Karpas-422 (cell line): ENCODE data around the gene POLA1. TPM values are rescaled to one million over a fixed set of nuclear protein-coding genes. Genes with fewer than 3 reads are reported as not detected.

Experiments used
- DNase-seq: peaks from one replicate; pipeline ENCODE4 v3.0.0-alpha.2; 2015
- H2AFZ ChIP-seq: fragments of 200-600 bp; sonication (generic); 2 replicates; pipeline ENCODE4 v1.6.1; 2014; ENCODE audit warnings: antibody characterized with exemption, low read length, mixed read lengths
- H3K27ac ChIP-seq: fragments of 200-600 bp; sonication (generic); 2 replicates; pipeline ENCODE4 v1.5.1; 2014; ENCODE audit warnings: mild to moderate bottlenecking, low read length, moderate library complexity
- H3K27me3 ChIP-seq: fragments of 200-600 bp; sonication (generic); 2 replicates; pipeline ENCODE4 v1.6.1; 2014; ENCODE audit warnings: low read length, mixed read lengths
- H3K36me3 ChIP-seq: fragments of 200-600 bp; sonication (generic); 2 replicates; pipeline ENCODE4 v1.6.1; 2014; ENCODE audit warnings: low read length, mixed read lengths; ENCODE audit not compliant: insufficient read depth
- H3K4me1 ChIP-seq: fragments of 200-600 bp; sonication (generic); 2 replicates; pipeline ENCODE4 v1.6.1; 2014; ENCODE audit warnings: mild to moderate bottlenecking, low read length, mixed read lengths
- H3K4me2 ChIP-seq: fragments of 200-600 bp; sonication (generic); 2 replicates; pipeline ENCODE4 v1.6.1; 2014; ENCODE audit warnings: low read length, low read depth, mild to moderate bottlenecking; ENCODE audit not compliant: poor library complexity, severe bottlenecking
- H3K4me3 ChIP-seq: fragments of 200-600 bp; sonication (generic); 2 replicates; pipeline ENCODE4 v1.5.1; 2014; ENCODE audit warnings: mild to moderate bottlenecking, antibody characterized with exemption, low read length, mixed read lengths
- H3K79me2 ChIP-seq: fragments of 200-600 bp; sonication (generic); 2 replicates; pipeline ENCODE4 v1.6.1; 2014; ENCODE audit warnings: mild to moderate bottlenecking, low read length, mixed read lengths
- H3K9ac ChIP-seq: fragments of 200-600 bp; sonication (generic); 2 replicates; pipeline ENCODE4 v1.6.0; 2014; ENCODE audit warnings: low read length
- H3K9me2 ChIP-seq: fragments of 200-600 bp; sonication (generic), shearing (Covaris generic); replicated peaks from 2 replicates; pipeline ENCODE4 v1.6.0; 2014; ENCODE audit warnings: mild to moderate bottlenecking, low read length, moderate library complexity; ENCODE audit not compliant: insufficient read depth
- H3K9me3 ChIP-seq: fragments of 300-700, 200-600 bp; sonication (generic); 2 replicates; pipeline ENCODE4 v1.6.1; 2014; ENCODE audit warnings: low read length, mixed read lengths
- H4K20me1 ChIP-seq: fragments of 200-600 bp; sonication (generic); 2 replicates; pipeline ENCODE4 v1.6.1; 2014; ENCODE audit warnings: mild to moderate bottlenecking, antibody characterized with exemption, low read length, low read depth; ENCODE audit not compliant: insufficient read depth
- total RNA-seq: library from RNA; depleted of rRNA; stranded (reverse); fragments of >200 nt; shearing (Covaris generic); gene quantifications from 2 replicates; pipeline ENCODE4 v1.2.3, GENCODE V29; 2014; ENCODE audit warnings: low replicate concordance

POLA1 gene
- total RNA-seq, 1 experiment from 2014 or later: 26.7 TPM

DNA sequence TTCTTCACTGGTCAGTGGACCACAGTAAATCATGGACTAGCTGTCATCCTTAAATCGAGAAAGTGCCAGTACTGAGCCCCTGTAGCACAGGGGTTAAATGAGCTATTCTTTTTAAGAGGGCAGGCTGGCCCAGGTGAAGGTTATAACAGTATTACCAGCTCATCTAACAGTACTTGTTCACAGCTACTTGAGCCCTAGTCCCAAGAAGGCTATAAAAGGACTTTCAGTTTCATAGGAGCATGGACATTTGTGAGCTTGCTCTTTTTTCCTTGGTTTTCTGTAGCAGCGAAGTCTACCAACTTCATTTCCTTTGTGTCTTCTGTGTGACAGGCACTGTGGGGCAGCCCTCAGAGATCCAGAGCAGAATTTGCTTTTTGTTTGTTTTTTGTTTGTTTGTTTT lies 261.0 kb downstream of the POLA1 start:
- Histone ChIP-seq H3K27ac (no peak overlapping the region), H4K20me1 (no peaks in the 10 kb centered on the region), H3K4me1 (no peaks in the 10 kb centered on the region), H3K9ac (no peak overlapping the region), H2AFZ (no peak overlapping the region), H3K79me2 (0 out of 2 replicates have a peak, but pooled peaks cover 4% of the 10 kb centered on the region), H3K36me3 (no peaks in the 10 kb centered on the region), H3K27me3 (no peaks in the 10 kb centered on the region), H3K9me3 (no peaks in the 10 kb centered on the region), H3K4me3 (no peak overlapping the region), H3K4me2 (no peak overlapping the region), H3K9me2 (no peaks in the 10 kb centered on the region)
- DNase-seq: no peak

DNA sequence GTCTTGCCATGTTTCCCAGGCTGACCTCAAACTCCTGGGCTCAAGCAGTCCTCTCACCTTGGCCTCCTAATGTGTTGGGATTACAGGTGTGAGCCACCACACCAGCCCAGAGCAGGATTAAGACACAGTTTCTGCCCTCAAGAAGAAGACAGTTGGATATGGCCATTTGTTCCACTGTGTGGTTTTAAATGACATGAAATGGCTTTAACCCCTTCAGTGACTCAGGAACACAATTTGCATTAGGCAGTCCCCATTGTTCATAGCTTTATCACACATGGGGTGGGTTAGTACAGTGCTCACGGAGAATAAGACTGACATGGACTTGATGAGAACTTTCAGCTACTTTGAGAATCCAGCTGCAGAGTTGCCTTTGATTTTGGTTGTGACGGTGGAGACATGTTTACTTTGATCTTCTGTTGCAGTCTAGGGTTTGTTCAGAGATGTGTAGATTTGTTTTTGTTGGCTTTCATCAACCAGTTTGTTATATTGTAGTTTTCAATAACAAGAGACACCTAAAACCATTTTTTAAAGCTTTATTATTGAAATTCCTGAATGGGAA lies 261.7 kb downstream of the POLA1 start:
- Histone ChIP-seq H3K9me2 (no peaks in the 10 kb centered on the region), H3K4me2 (no peak overlapping the region), H3K79me2 (0 out of 2 replicates have a peak, but pooled peaks cover 4% of the 10 kb centered on the region), H3K36me3 (no peaks in the 10 kb centered on the region), H3K9ac (no peak overlapping the region), H4K20me1 (no peaks in the 10 kb centered on the region), H3K4me3 (no peak overlapping the region), H3K27ac (no peak overlapping the region), H3K4me1 (no peaks in the 10 kb centered on the region), H3K9me3 (no peaks in the 10 kb centered on the region), H3K27me3 (no peaks in the 10 kb centered on the region), H2AFZ (no peak overlapping the region)
- no peak for DNase-seq

DNA sequence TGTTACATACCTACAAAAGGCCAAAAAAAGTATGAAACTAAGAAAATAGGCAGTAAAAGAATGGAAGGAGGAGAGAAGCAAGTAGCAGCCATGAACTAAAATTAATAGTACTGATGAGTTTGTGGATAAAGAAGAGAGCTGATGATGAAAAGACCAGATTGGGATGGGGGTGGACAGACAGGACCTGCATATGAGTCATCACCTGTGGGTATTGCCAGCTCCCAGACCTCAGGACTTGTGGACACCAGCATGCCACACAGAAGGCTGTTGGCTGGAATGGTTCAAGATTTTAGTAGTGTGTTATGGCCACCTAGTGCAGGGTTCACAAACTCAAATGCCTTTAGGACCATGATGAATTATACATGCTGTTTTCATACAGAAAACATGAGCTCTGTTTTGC lies 263.1 kb downstream of the POLA1 start:
- Histone ChIP-seq H3K79me2 (0 out of 2 replicates have a peak, but pooled peaks cover 4% of the 10 kb centered on the region), H3K9ac (no peak overlapping the region), H3K27ac (no peak overlapping the region), H3K27me3 (no peaks in the 10 kb centered on the region), H3K4me2 (no peak overlapping the region), H4K20me1 (no peaks in the 10 kb centered on the region), H3K36me3 (no peaks in the 10 kb centered on the region), H3K4me1 (peaks cover 12% of the 10 kb centered on the region), H3K4me3 (no peak overlapping the region), H3K9me3 (no peaks in the 10 kb centered on the region), H3K9me2 (no peaks in the 10 kb centered on the region), H2AFZ (no peak overlapping the region)
- no peak for DNase-seq

DNA sequence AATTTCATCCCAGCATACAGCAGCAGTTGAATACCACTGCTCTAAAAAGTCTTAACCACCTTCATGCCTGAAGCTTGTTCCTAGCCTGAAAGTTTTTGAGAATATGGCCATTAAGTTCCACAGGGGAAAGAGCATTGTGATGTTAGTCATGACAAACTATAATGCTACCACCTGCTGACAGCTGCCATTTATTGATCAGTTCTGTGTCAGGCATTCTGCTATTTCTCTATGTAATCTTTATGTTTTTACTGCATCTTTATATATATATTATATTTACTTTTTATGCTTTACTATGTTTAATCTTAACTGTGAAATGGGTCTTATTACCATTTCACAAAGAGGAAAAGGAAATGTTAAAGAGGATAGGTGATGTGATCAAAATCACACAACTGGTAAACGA lies 268.1 kb downstream of the POLA1 start:
- peaks cover 24% of the 10 kb centered on the region for H3K4me1 ChIP-seq
- no peaks in the 10 kb centered on the region for H3K27me3 ChIP-seq
- no peaks in the 10 kb centered on the region for H3K79me2 ChIP-seq
- no peak for DNase-seq
- no peaks in the 10 kb centered on the region for H4K20me1 ChIP-seq
- H2AFZ ChIP-seq: no peak overlapping the region
- H3K36me3 ChIP-seq: no peaks in the 10 kb centered on the region
- H3K9me2 ChIP-seq: no peaks in the 10 kb centered on the region
- no peak overlapping the region for H3K4me2 ChIP-seq
- no peak overlapping the region for H3K9ac ChIP-seq
- no peak overlapping the region for H3K27ac ChIP-seq
- H3K4me3 ChIP-seq: no peak overlapping the region
- no peaks in the 10 kb centered on the region for H3K9me3 ChIP-seq

DNA sequence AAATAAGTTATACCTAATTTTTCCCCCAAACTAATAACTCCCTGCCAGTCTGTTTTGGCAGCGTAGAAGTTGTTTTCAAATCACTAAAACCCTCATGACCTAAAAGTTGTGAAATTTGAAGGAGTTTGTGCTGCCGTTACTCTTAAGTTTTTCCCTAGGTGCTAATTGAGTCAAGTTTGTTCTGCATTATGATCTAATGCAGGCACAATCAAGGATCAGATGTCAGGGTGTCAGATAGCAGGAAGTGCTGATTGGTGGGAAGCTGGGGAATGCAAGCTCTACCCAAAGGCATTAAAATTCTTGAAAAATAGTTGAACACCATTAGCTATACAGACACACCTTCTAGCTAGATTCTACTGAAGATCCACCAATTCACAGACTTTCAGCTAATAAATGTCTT lies 270.1 kb downstream of the POLA1 start:
- Histone ChIP-seq H2AFZ (no peak overlapping the region), H3K4me2 (no peak overlapping the region), H3K79me2 (no peaks in the 10 kb centered on the region), H3K4me3 (no peak overlapping the region), H3K27me3 (no peaks in the 10 kb centered on the region), H3K9me3 (no peaks in the 10 kb centered on the region), H3K9ac (no peak overlapping the region), H3K4me1 (peaks cover 24% of the 10 kb centered on the region), H4K20me1 (no peaks in the 10 kb centered on the region), H3K36me3 (no peaks in the 10 kb centered on the region), H3K9me2 (no peaks in the 10 kb centered on the region), H3K27ac (no peak overlapping the region)
- DNase-seq: no peak

DNA sequence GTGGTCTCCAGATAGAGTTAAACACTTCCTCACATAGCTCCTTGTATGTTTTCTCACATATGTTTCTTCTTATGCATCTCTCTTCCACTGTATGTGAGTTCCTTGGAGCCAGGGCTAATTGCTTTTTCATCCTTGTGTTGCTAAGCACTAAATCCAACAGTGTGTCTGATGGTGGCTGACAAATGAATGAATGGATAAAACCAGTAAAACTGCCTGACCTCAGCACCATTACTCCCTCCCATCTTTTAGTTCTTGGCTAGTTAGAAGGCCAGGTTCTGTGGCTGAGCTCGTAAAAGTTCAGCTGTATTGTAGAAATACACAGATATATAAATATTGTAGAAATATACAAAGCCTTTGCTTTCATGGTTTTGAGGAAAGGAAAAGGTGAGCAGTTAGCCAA lies 271.7 kb downstream of the POLA1 start:
- no peaks in the 10 kb centered on the region for H3K9me2 ChIP-seq
- no peaks in the 10 kb centered on the region for H3K79me2 ChIP-seq
- no peak overlapping the region for H3K9ac ChIP-seq
- H3K27ac ChIP-seq: no peak overlapping the region
- no peak overlapping the region for H2AFZ ChIP-seq
- H3K4me2 ChIP-seq: no peak overlapping the region
- no peaks in the 10 kb centered on the region for H3K27me3 ChIP-seq
- no peaks in the 10 kb centered on the region for H3K9me3 ChIP-seq
- H3K4me3 ChIP-seq: no peak overlapping the region
- peaks cover 24% of the 10 kb centered on the region for H3K4me1 ChIP-seq
- H4K20me1 ChIP-seq: no peaks in the 10 kb centered on the region
- no peak for DNase-seq
- no peaks in the 10 kb centered on the region for H3K36me3 ChIP-seq

DNA sequence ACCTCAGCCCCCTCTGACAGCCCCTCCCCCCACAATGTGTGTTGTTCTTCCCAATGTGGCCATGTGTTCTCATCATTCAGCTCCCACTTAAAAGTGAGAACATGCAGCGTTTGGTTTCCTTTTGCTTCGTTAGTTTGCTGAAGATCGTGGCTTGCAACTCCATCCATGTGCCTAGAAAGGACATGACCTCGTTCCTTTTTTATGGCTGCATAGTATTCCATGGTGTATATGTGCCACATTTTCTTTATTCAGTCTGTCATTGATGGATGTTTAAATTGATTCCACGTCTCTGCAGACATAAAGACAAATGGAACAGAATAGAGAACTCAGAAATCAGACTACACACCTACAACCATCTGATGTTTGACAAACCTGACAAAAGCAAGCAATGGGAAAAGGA lies 276.1 kb downstream of the POLA1 start:
- no peaks in the 10 kb centered on the region for H4K20me1 ChIP-seq
- no peaks in the 10 kb centered on the region for H3K27me3 ChIP-seq
- H3K27ac ChIP-seq: no peak overlapping the region
- no peaks in the 10 kb centered on the region for H3K4me1 ChIP-seq
- H2AFZ ChIP-seq: no peak overlapping the region
- H3K79me2 ChIP-seq: no peaks in the 10 kb centered on the region
- H3K36me3 ChIP-seq: no peaks in the 10 kb centered on the region
- no peak overlapping the region for H3K4me2 ChIP-seq
- DNase-seq: no peak
- no peak overlapping the region for H3K4me3 ChIP-seq
- no peaks in the 10 kb centered on the region for H3K9me2 ChIP-seq
- H3K9me3 ChIP-seq: no peaks in the 10 kb centered on the region
- no peak overlapping the region for H3K9ac ChIP-seq

DNA sequence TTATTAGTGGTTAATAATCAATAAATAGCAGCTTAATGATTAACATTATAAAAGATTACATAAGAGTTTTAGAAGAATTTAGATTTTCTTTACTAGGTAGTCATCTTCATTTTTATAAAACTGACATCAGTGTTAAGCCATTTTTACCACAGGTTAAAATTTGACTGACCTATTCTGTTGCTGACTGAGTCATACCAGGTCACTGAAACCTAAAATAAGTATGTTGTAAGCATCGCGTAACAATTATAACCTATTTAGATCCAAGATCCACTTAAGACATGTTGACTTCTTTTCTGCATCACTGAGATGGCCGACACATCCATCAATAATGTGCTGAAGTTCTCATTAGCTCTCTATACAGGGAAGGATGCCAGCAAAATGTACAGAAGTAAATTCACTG lies 285.4 kb downstream of the POLA1 start:
- H3K4me1 ChIP-seq: no peaks in the 10 kb centered on the region
- no peaks in the 10 kb centered on the region for H3K79me2 ChIP-seq
- H3K27me3 ChIP-seq: no peaks in the 10 kb centered on the region
- H4K20me1 ChIP-seq: no peaks in the 10 kb centered on the region
- H3K9me2 ChIP-seq: no peaks in the 10 kb centered on the region
- no peak overlapping the region for H2AFZ ChIP-seq
- H3K9ac ChIP-seq: no peak overlapping the region
- DNase-seq: no peak
- H3K36me3 ChIP-seq: no peaks in the 10 kb centered on the region
- no peak overlapping the region for H3K27ac ChIP-seq
- no peak overlapping the region for H3K4me2 ChIP-seq
- H3K9me3 ChIP-seq: no peaks in the 10 kb centered on the region
- H3K4me3 ChIP-seq: no peak overlapping the region

DNA sequence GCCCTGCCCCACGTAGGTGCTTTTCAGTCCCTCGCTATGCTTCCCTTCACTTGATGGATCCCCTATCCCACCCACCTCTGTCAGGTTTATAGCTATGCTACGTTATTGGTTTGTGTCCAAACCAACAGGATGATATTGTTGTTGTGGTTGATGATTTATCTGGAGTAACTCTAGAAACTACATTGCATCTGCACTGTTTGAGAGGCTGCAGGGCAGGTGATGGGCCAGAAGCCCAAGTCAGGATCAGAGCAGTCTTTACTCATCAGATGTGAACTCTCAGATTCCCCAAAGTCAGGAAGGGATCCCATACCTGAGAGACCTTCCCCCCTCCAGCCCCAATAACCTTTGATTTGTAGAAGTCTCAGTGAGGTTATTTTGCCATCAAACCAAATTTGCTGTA lies 287.3 kb downstream of the POLA1 start:
- no peak overlapping the region for H3K9ac ChIP-seq
- H4K20me1 ChIP-seq: no peaks in the 10 kb centered on the region
- H3K36me3 ChIP-seq: no peaks in the 10 kb centered on the region
- no peak overlapping the region for H3K27ac ChIP-seq
- H3K27me3 ChIP-seq: no peaks in the 10 kb centered on the region
- H3K9me2 ChIP-seq: no peaks in the 10 kb centered on the region
- H3K79me2 ChIP-seq: no peaks in the 10 kb centered on the region
- H2AFZ ChIP-seq: no peak overlapping the region
- H3K4me3 ChIP-seq: no peak overlapping the region
- no peak for DNase-seq
- no peak overlapping the region for H3K4me2 ChIP-seq
- no peaks in the 10 kb centered on the region for H3K4me1 ChIP-seq
- no peaks in the 10 kb centered on the region for H3K9me3 ChIP-seq
